ENCODE results near the gene UPK2. TPM values are rescaled to one million over a fixed set of nuclear protein-coding genes. Genes with fewer than 3 reads are reported as not detected.

UPK2 gene
- total and polyA plus RNA-seq, 2 donors: 33.8 to 38.2 TPM

- DNase-seq (ENCODE audit: extremely low spot score): no peak
- Histone ChIP-seq H3K4me1 (ENCODE audit: insufficient read depth) (no peaks in the 10 kb centered on the region), H3K27ac (ENCODE audit: low read depth) (peak overlapping the region; percentile 76), H3K36me3 (ENCODE audit: insufficient read depth) (no peaks in the 10 kb centered on the region), H3K4me3 (ENCODE audit: low read depth, low read length) (peak overlapping the region; percentile 82)
- 7% methylated on average over 7 of the region's 7 CpGs for WGBS
Observed at GRCh38 chr11:118923721-118924587, 32.1 kb upstream of the UPK2 start.

GRCh38 chr11:118924591-118925585 lies 31.2 kb upstream of the UPK2 start:
- Histone ChIP-seq H3K27ac (ENCODE audit: low read depth) (peak overlapping the region; percentile 76), H3K4me3 (ENCODE audit: low read depth, low read length) (peak overlapping the region; percentile 82), H3K4me1 (ENCODE audit: insufficient read depth) (no peaks in the 10 kb centered on the region), H3K36me3 (ENCODE audit: insufficient read depth) (no peaks in the 10 kb centered on the region)
- under 1% methylated on average over 45 of the region's 45 CpGs for WGBS
- DNase-seq (ENCODE audit: extremely low spot score): no peak

GRCh38 chr11:118927554-118928100 lies 28.5 kb upstream of the UPK2 start:
- no peak for DNase-seq (ENCODE audit: extremely low spot score)
- WGBS: 8% methylated on average over 7 of the region's 7 CpGs
- Histone ChIP-seq H3K4me3 (ENCODE audit: low read depth, low read length) (no peak overlapping the region), H3K27ac (ENCODE audit: low read depth) (peak overlapping the region; percentile 72), H3K4me1 (ENCODE audit: insufficient read depth) (no peaks in the 10 kb centered on the region), H3K36me3 (ENCODE audit: insufficient read depth) (no peaks in the 10 kb centered on the region)

- DNase-seq (ENCODE audit: extremely low spot score): peak; percentile 95
- Histone ChIP-seq H3K4me3 (ENCODE audit: low read depth, low read length) (peak overlapping the region; percentile 65), H3K4me1 (ENCODE audit: insufficient read depth) (no peaks in the 10 kb centered on the region), H3K27ac (ENCODE audit: low read depth) (peak overlapping the region; percentile 94), H3K36me3 (ENCODE audit: insufficient read depth) (no peaks in the 10 kb centered on the region)
- WGBS: under 1% methylated on average over 32 of the region's 32 CpGs
Observed at GRCh38 chr11:118928101-118928869, 27.8 kb upstream of the UPK2 start.

GRCh38 chr11:118928870-118929500 lies 27.1 kb upstream of the UPK2 start:
- Histone ChIP-seq H3K4me3 (ENCODE audit: low read depth, low read length) (peak overlapping the region; percentile 65), H3K4me1 (ENCODE audit: insufficient read depth) (no peaks in the 10 kb centered on the region), H3K27ac (ENCODE audit: low read depth) (peak overlapping the region; percentile 94), H3K36me3 (ENCODE audit: insufficient read depth) (no peaks in the 10 kb centered on the region)
- WGBS: under 1% methylated on average over 26 of the region's 26 CpGs
- no peak for DNase-seq (ENCODE audit: extremely low spot score)

GRCh38 chr11:118929501-118930093 lies 26.5 kb upstream of the UPK2 start:
- H3K4me3 ChIP-seq (ENCODE audit: low read depth, low read length): peak overlapping the region; percentile 65
- WGBS: under 1% methylated on average over 24 of the region's 26 CpGs
- no peaks in the 10 kb centered on the region for H3K36me3 ChIP-seq (ENCODE audit: insufficient read depth)
- DNase-seq (ENCODE audit: extremely low spot score): peak; percentile 93
- H3K4me1 ChIP-seq (ENCODE audit: insufficient read depth): no peaks in the 10 kb centered on the region
- H3K27ac ChIP-seq (ENCODE audit: low read depth): peak overlapping the region; percentile 98

- DNase-seq (ENCODE audit: extremely low spot score): peak; percentile 82
- Histone ChIP-seq H3K4me3 (ENCODE audit: low read depth, low read length) (peak overlapping the region; percentile 65), H3K36me3 (ENCODE audit: insufficient read depth) (no peaks in the 10 kb centered on the region), H3K4me1 (ENCODE audit: insufficient read depth) (no peaks in the 10 kb centered on the region), H3K27ac (ENCODE audit: low read depth) (peak overlapping the region; percentile 98)
- 1% methylated on average over 20 of the region's 20 CpGs for WGBS
Observed at GRCh38 chr11:118930094-118930712, 25.9 kb upstream of the UPK2 start.

GRCh38 chr11:118931571-118931970 lies 24.5 kb upstream of the UPK2 start:
- H3K27ac ChIP-seq (ENCODE audit: low read depth): no peak overlapping the region
- DNase-seq (ENCODE audit: extremely low spot score): no peak
- no peak overlapping the region for H3K4me3 ChIP-seq (ENCODE audit: low read depth, low read length)
- no peaks in the 10 kb centered on the region for H3K4me1 ChIP-seq (ENCODE audit: insufficient read depth)
- H3K36me3 ChIP-seq (ENCODE audit: insufficient read depth): no peaks in the 10 kb centered on the region

GRCh38 chr11:118933486-118933885 lies 22.6 kb upstream of the UPK2 start:
- no peaks in the 10 kb centered on the region for H3K4me1 ChIP-seq (ENCODE audit: insufficient read depth)
- H3K36me3 ChIP-seq (ENCODE audit: insufficient read depth): no peaks in the 10 kb centered on the region
- 11% methylated on average over 4 of the region's 4 CpGs for WGBS
- no peak overlapping the region for H3K4me3 ChIP-seq (ENCODE audit: low read depth, low read length)
- no peak overlapping the region for H3K27ac ChIP-seq (ENCODE audit: low read depth)
- DNase-seq (ENCODE audit: extremely low spot score): no peak

- Histone ChIP-seq H3K4me1 (ENCODE audit: insufficient read depth) (no peaks in the 10 kb centered on the region), H3K36me3 (ENCODE audit: insufficient read depth) (no peaks in the 10 kb centered on the region), H3K4me3 (ENCODE audit: low read depth, low read length) (no peak overlapping the region), H3K27ac (ENCODE audit: low read depth) (no peak overlapping the region)
- 86% methylated on average over 8 of the region's 8 CpGs for WGBS
- DNase-seq (ENCODE audit: extremely low spot score): no peak
Observed at GRCh38 chr11:118935376-118935775, 20.7 kb upstream of the UPK2 start.

GRCh38 chr11:118938491-118939403 lies 17.4 kb upstream of the UPK2 start:
- 79% methylated on average over 11 of the region's 11 CpGs for WGBS
- H3K27ac ChIP-seq (ENCODE audit: low read depth): no peak overlapping the region
- H3K36me3 ChIP-seq (ENCODE audit: insufficient read depth): no peaks in the 10 kb centered on the region
- H3K4me3 ChIP-seq (ENCODE audit: low read depth, low read length): no peak overlapping the region
- no peaks in the 10 kb centered on the region for H3K4me1 ChIP-seq (ENCODE audit: insufficient read depth)
- DNase-seq (ENCODE audit: extremely low spot score): no peak
